T-helper 1 cell treated with Interleukin-12 subunit alpha and Interleukin-12 subunit beta and Interleukin-4 antibody, amounts not matched to agents 30 ng/mL and 1 ng/mL, for 36 hours (primary cell): ENCODE data around the gene CRB2. TPM values are rescaled to one million over a fixed set of nuclear protein-coding genes. Genes with fewer than 3 reads are reported as not detected.
"Not testable (repeated sequence)": the region's sequence is repeated elsewhere in the genome, so short reads cannot be mapped to it uniquely, and the experiment has no call there.

ENCODE experiments used
- intact Hi-C: fragments of 100-400 bp; cut with micrococcal nuclease; formaldehyde crosslinking; loops from one replicate; pipeline ENCODE4 v1.15.1; 2024
- total RNA-seq: library from RNA; stranded (reverse); gene quantifications from 2 replicates; pipeline ENCODE4 v1.2.3, GENCODE V29; 2022

CRB2 gene
- total RNA-seq, 1 donor from 2014 or later, result not detected

DNA sequence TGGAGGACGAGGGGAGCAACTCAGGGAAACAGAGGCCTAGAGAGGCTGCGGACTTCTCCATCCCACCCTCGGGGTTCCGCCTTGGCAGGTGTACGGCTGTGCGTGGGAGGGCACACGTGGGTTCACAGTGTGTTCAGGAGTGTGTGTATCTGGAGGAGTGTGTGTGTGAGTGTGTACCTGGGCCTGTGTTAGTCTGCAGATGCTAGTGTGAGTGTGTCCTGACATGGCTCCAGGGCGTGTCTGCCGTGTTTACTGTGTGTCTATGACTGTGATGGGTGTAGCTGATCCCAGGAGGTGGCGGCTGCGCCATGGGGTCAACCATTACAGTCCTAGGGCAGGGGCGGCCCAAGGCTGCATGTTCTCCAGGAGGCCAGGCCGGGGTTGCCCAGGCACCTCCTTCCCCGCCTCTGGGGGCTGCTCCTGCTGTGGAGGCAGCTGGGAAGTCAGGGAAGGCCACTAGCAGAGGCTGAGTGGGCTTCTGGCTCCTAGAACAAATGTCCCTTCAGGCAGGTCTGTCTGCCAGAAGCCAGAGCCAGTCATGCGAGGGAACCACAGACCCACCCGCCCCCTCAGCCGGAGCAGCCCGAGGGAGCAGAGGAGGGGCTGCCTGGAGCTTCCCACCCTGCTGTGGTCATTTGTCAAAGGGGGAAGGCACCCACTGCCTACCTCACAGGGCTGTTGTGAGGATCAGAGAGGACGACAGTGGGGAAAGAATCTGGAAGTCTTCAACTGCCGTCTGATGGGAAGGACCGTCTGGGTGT, 21.4 kb downstream of the CRB2 start:
- intact Hi-C loops, result no loop called here

DNA sequence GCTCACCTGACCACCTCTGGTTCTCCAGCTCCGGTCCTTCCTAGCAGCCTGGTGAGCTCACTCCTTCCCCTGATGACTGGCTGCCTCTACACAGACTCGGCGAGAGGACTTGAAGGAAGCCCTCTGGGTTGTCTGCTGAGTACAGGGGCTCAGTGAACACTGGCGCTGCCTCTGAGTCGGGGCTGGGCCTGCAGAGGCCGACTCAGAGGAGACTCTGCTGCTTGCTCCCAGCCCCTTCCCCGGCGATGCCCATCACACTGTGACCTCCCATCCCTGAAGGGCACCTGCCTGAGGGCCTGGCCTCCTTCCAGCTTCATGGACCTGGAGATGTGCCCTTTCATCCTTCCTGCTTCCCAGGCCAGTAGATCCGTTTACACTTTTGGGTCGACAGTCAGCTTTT, 22.0 kb downstream of the CRB2 start:
- intact Hi-C loops, result no loop called here

DNA sequence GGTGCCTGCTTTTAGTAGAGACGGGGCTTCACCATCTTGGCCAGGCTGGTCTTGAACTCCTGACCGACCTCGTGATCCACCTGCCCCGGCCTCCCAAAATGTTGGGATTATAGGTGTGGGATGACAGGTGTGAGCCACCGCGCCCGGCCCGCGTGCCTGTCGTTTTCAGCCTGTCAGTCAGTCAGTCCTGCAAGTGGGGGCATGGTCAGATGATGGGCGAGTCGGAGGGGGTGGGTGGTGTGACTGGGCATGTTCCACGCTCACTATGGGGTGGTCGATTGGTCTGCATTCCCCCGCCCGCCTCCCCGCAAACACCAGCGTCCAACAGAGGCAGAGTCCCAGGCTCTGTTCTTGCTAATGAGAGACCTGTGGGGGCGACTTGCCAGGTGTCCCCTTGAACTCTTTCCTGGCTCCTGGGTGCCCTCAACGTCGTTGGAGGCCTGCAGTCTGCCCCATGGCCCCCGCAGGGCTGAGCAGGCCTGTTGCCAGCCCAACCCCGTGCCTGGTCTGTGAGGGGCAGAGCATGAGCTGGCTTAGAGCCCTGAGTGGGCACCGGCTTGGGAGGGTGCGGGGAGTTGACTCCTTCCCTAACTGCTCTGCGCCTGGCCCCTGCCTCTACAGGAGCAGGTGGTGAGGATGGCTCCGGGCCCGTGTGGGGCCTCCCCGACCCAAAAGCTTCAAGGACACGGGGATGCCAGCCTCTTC, 23.1 kb downstream of the CRB2 start:
- intact Hi-C loops, result no loop called here

DNA sequence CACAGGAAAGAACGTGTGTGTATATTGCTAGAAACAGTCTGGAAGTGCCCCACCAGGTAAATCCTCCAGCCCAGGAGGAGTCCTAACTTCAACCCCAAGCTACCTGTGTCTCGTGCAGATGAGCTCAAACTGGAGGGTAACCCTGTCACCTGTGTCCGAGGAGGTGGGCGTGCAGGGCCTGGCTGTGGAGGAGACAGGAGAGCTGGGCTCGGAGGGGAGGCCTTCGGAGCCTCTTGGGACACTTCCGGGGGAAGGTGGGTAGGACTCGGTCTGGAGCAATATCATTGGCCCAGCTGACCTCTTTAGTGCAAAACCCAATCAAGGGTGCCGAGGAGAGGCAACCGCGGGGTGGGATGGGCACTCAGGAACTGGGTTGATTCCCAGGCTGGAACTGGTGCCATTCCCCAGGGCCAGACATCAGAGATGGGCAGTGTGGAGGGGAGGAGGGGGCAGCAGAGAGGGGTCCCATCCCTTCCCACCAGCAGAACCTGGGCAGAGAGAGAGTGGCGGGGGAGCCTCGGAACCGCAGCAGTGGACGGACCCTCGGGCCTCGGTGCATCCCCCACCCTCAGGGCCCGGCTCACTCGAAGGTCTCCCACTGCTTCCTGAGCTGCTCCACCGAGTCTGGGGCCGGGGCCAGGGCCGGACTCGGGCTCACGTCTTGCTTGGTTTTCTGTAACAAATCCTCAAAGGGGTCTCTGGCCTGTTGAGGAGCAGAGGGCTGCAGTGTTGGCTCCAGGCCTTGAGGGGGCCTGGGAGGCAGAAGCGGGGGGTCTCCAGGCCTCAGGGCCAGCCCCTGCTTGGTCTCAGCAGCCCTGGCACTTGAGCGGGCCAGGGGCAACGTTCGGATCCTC, 25.1 kb downstream of the CRB2 start:
- intact Hi-C loops, result no loop called here

DNA sequence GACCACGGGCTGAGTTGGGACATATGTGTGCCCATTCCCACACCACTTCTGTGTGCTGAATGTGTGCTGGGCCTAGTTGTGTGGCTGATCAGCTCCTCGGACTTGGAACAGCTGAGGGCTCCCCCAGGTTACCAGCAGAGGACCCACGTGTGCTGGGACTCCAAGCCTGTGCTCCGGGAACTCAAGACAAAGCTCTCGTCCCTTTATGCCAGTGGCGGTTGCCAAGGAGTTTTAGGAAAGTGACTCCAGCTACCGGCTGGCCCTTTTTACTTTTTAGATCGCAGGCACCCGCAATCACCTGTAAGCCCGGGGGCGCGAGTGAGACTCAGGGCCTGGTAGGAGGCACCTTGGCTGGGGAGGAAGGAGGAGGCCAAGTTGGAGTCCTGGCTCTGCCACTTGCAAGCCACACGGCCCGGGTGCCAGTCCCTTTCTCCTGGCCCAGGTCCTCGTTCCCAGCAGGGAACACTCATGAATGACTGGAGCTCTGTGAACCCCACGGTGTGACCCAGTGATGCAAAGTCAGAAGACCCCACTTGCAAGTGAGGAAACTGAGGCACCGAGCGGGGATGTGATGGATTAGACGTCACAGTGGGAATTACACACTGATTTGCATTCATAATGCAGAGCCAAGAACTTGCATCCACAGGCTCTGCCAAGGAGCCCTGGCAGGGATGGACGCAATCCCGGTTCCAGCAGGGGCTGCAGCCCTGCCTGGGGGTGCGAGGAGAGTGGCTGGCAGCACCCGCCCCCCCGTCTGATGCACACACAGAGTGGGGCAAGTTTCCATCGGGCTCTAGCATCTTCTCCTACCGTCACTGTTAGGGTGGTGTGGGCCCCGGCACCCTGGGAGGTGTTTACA, 26.9 kb downstream of the CRB2 start:
- intact Hi-C loops, result no loop called here

DNA sequence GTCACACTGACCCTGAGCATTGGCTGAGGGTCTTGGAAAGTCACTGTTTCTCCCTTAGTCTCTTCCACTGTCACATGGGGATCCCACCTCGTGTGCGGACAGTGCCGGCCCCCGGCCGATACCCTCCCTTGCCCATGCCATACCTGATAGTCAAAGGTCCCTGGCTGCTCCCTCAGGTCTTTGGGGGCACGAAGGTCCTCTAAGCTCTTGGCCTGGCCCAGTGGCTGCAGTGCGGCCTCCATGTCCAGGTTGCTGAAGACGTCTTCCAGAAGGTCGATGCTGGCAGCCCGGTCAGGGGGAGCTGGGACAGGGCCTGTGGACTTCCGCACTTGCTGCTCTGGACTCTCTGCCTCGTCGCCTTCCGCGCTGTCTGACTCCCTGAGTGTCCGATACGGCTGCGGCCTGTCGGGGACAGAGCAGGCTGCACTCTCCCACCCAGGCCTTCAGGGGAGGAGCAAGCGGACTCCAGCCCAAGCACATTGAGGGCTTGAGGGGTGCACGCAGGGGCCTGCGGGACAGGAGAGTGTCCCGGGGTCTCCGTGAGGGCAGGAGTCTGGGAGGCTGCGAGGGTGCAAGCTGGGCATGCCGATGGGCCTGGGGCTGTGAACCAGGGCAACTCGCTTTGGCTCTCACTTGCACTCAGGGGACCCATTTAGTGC, 27.6 kb downstream of the CRB2 start:
- intact Hi-C loops, result no loop called here

DNA sequence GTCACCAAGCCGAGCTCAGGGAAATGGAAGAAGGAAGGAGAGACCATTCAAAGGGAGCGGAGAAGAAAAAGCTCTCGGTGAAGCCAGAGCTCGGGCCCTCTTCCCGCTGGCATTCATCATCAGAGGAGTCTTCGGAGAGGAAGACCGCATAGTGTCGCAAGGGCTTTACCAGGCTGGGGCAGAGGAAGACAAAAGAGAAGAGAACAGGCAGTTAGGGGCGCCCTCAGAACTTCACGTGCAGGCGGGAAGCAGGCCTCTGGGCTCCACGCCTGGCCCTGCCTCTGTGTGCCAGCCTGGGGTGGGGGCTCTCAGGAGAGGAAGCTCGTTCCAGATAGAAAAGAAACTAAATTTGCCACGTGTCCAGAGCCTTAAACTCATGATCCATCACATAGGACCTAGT, 31.7 kb downstream of the CRB2 start:
- intact Hi-C loops, result no loop called here

DNA sequence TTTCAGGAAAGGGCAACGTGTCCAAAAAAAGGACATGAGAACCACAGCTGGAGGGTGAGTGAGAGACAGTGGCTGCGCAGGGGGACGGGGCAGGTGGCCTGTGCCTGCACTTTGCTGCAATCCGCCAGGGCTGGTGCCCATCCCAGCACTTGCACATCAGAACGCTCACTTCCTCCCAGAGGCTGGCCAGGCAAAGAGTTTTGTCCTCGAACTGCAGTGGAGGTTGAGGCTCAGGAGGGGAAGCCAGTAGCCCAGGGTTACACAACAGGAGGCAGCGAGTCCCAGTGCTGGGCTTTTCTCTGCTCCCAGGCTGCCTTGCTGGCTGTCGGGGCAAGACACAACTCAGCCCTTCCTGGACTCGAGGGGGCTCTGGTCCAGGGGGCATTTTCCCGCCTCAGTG, 33.1 kb downstream of the CRB2 start:
- intact Hi-C loops, result no loop called here

DNA sequence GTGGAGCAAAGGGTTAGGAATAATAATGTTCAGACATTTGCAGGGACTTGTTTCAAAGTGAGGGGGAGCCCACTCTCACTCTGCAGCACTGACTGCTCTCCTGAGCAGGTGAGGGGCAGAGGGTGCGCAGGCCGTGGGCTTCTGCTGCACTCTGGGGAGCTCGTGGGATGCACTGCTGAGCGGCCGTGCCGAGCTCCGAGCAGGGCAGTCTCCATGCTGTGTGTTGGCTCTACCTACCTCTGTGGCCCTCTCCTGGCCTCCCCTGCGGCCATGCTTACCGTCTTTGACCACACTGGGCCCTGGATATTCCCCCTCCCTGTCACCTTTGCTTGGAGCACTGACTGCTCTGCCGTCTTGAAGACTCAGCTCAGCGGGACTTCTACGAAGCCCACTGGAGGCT, 33.7 kb downstream of the CRB2 start:
- intact Hi-C loops, result no loop called here

DNA sequence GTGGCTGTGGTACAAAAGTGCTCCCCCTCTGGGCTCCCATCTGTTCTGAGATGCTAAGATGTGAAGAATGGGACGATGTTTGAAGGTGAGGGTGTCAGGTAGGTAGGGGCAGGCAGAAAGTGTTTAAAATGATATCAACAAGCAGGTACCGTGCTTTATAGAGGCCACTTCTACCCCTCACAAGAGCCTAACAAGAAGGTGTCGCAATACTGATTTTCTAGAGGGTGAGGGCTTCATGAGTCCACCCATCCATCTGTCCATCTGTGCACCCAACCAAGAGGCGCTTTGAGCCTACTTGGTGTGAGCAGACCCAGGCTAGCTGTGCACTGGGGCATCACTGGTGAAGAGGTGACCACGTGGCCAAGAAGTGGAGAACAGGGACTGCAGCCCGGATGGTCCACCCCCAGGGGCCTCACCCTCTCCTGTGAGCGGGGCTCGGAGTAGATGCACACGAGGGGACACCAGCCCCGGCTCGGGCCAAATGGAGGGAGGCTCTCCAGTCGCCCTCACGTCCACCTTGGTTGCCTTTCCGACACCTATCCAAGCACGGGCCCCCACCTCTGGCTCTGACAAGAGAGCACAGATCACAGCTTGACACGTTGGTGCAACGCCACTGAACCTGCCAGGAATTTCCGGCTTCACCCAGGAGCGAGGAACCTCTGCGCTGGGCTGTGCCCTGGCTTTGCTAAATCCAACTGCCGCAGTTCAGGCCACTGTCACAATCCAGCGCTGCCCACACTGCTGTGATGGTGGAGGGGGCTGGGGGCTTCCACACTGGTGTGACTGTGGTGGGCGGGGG, 34.5 kb downstream of the CRB2 start:
- intact Hi-C loops, result no loop called here

DNA sequence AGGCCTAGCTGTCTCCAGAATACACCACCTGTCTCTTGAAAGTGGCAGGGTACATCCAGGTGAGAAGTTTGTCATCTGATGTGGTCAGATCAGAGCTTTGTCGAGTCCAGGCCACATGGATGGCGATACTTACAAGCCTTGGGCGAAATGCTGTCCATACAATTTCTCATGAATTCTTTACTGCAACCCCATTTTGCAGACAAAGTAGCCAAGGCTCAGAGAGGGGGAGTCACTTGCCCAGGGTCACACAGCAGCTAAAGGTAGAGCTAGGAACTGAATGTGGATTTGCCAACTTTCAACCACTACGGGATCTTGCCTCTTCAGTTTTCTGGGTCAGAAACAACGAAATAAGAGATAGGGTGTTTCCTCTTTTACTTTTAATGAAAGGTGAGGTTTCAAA, 35.2 kb downstream of the CRB2 start:
- intact Hi-C loops, result no loop called here

DNA sequence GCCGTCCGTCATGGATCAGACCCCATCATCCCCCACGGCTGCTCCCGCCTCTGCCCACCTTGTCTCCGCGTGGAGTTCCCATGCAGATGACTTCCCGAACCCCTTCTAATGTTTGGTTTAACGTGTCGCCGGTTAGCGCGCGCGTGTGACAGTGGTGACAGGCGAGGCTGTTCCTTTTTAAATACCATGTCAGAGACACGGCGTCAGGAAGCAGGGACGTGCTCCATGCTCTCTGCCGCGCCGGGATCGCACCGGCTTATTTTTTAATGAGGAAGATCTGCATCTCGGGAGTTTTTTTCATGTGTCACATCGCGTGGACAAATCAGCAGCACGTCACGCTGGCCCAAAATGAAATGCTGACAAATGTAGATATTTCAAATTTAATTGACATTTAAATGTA, 35.9 kb downstream of the CRB2 start:
- intact Hi-C loops, result no loop called here

DNA sequence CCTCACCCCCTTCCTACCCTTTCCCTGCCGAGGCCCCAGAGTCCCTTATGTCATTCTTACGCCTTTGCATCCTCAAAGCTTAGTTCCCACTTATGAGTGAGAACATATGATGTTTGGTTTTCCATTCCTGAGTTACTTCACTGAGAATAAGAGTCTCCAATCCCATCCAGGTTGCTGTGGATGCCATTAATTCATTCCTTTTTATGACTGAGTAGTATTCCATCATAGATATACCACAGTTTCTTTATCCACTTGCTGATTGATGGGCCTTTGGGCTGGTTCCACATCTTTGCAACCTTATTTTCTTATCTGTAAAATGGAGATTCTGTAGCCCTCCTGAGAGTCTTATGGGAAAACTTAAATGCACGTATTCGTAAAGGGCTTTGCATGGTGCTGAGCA, 36.8 kb downstream of the CRB2 start:
- intact Hi-C loops, result no loop called here

DNA sequence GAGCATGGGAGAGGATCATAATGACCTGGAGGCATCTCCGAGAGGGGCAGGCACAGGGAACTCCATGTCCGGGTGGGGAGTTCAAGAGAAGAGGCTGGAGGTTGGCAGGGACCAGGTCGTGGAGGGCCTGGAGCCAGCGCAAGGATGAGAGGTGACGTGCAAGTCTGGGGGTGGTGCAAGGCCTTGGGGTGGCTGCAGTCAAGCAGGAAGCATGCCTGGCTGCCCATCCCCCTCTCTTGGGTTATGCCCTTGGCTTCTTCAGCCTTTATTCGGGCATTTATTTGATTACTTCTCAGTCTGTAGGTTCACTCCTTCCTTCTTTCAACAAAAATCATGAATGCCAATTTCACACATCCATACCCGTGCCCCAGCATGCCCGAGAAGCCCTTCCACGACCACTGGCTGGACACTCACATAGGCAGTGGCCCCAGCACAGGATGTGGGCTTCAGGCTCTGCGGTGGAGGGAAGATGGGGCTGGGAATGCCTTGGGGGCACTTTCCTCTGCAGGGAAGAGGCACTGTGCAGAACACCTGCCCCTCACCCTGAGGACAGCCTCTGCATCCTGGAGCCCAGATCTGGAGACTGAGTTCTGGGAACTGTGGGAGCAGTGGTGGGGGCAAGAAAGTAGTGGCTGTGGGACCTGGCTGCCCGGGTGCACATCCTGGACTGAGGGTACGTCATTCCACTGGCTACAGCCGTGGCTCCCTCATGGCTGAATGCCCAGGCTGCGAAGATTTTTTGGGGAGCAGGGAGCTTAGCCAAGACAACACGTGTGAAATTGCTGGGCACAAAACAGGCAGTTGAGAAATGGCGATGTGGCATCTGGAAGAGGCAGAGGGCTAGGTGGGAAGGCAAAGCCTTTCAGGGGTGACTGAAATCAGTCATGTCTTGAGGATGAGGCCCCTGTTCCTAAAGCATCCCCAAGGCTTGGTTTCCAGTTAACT, 38.6 kb downstream of the CRB2 start:
- intact Hi-C loops, result no loop called here

DNA sequence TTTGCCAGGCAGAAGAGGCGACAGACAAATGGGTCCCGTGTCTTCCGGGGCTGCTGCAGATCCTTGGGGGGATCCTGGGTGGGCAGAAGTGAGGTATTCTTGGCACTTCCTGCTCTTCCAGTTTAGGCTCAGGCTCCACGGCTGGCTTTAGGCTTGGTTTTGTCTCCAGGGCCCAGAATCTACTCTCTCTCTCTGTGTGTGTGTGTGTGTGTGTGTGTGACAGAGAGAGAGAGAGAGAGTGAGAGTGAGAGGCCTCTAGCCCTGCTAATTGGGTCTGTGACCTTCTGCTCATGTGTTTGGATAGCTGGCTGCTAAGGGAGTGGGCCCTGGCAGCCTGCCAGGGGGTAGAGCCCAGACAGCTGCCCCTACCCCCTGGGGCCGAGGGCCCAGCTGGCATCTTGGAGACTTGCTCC, 39.3 kb downstream of the CRB2 start:
- intact Hi-C loops, result no loop called here

DNA sequence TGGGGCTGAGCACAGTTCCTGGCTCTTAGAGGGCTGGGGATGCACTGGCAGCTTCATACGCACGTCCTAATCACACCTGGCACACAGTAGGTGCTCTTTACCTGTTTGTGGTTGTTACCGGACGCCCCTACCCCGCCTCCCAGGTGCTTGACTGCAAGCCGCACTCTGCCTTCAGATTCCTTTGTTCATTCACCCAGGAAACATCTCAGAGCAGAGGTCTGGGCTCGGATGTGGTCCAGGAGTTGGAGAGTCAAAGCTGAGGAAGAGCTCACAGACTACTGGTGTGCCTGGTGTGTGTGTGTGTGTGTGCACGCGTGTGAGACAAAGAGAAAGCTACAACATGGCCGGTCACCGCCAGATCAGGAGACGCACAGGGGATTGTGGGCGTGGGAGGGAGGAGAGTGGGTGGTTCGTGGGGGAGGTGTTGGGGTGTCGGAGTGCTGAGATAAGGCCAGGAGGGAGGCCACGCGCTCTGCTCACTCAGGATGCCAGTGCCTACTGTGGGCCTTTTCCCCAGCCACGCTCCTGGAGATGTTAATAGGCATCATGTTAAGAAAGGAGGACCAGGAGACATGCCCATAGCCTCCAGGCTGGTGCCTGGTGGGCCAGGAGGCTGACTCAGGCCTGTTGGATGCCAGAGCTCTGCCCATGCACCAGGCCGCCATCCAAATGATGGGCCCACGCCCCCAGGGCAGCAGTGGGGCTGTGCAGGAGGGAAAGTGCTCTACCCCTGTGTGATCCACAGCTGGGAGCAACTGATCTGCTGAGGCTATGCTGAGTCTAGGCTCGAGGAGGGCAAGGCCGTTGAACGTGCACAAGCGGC, 39.9 kb downstream of the CRB2 start:
- intact Hi-C loops, result no loop called here

DNA sequence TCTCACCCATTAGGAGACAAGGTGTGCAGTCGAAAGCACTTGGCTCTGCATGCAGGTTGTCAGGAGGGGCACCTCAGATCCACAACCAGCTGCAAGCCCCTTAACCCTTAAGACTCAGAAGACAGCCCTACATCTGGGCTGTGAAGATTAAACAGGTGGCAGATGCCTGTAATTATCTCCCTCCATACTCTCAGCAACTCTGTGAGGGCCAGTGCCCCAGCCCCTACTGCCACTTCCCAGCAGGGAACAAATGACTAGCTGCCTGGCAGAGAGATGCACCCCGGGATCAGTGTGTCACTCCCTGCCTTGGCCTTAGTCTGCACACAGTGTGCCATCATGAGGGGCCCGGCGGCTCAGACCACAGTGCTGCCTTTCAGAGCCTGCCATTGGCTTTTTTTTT, 42.0 kb downstream of the CRB2 start:
- intact Hi-C loops, result no loop called here

DNA sequence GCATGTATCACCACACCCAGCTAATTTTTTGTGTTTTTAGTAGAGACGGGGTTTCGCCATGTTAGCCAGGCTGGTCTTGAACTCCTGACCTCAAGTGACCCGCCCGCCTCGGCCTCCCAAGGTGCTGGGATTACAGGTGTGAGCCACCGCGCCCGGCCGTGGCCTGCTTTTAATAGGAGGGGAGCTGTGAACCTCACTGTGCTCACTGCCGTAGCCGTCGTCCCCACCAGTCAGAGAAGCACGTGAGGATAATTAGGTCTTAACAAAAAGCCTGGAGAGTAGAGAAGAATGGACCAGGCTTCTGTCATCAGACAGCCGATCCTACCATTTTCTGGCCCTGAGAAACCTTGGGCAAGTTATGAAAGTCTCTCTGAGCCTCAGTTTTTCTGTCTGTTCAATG, 42.9 kb downstream of the CRB2 start:
- intact Hi-C loops, result not testable (repeated sequence)
